H4 (cell line): Measurements from ENCODE around the gene IGSF21. TPM values are rescaled to one million over a fixed set of nuclear protein-coding genes. Genes with fewer than 3 reads are reported as not detected.
A peak's percentile ranks its signal among the peaks of the same experiment; 100 is the strongest.

Experiments used
- DNase-seq: peaks from one replicate; pipeline ENCODE4 v3.0.0-alpha.2; 2015; ENCODE audit warnings: low spot score
- total RNA-seq: library from RNA; depleted of rRNA; stranded (reverse); fragments of >200 nt; shearing (Covaris generic); gene quantifications from 2 replicates; pipeline ENCODE4 v1.2.3, GENCODE V29; 2014

The IGSF21 gene
- total RNA-seq, 1 experiment from 2014 or later, result not detected

DNA sequence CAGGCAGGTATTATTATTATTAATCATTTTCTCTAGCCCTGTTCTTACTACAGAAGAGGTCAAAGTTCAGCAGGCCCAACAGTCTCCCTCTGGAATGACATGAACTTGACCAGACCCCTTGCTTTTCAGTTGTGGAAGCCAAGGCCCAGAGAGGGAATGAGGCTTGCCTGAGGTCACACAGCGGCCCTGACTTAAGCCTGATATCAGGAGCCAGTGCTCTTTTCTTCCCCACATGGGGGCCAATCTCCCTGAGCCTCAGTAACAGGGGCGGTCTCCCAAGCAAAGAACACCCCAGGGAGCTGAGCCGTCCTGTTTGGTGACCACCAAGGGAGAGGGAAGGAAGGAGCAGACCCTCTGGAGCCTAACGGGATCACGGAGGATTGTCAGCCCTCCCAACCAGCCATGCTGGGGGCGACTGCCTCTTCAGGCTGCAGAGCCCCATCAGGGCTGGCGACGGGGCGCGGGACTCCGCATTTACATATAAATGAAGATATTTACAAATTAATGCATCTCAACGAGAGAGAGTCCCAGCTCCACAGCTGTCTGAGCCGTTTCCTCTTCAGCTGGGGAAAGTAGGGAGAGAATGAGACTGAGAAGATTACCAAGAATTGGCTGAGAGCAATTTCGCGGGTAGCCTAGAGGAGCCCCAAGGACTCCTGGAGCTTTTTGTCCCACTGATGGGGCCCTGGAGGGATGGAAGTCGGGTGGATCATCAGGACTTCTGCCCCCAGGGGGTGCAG is 187.0 kb downstream of the IGSF21 start:
- no peak for DNase-seq

DNA sequence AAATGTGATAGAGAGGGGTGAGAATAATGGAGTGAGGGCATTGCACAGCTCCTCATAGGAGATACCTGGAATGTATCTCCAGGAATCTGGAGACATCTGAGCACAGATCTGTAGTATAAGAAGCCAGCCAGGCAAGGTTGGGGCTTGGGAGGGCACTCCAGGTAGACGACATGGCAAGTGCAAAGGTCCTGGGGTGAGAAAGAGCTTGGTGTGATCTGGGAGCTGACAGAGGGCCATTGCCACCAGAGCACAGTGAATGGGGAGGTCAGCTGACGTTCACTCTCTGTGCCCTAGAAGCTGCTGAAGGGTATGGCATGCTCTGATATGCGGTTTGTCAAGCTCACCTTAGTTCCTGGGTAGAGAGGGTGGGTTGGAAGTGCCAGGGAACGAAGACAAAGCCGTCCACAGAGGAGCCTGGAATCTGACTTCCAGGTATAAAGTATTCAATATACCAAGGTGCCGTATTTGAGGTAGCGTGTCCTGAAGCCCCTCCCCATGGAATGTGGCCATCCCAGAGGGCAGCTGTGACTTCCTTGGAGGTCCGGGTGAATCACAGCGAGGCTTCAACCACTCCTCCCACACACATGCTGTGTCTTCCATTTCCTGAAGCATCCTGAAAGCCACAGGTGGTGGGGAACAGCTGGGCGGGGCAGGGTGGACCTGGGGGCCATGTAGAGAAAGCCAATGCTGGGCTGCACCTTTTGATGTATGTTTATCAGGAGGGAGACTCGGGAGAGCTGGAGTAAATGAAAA is 190.5 kb downstream of the IGSF21 start:
- no peak for DNase-seq

DNA sequence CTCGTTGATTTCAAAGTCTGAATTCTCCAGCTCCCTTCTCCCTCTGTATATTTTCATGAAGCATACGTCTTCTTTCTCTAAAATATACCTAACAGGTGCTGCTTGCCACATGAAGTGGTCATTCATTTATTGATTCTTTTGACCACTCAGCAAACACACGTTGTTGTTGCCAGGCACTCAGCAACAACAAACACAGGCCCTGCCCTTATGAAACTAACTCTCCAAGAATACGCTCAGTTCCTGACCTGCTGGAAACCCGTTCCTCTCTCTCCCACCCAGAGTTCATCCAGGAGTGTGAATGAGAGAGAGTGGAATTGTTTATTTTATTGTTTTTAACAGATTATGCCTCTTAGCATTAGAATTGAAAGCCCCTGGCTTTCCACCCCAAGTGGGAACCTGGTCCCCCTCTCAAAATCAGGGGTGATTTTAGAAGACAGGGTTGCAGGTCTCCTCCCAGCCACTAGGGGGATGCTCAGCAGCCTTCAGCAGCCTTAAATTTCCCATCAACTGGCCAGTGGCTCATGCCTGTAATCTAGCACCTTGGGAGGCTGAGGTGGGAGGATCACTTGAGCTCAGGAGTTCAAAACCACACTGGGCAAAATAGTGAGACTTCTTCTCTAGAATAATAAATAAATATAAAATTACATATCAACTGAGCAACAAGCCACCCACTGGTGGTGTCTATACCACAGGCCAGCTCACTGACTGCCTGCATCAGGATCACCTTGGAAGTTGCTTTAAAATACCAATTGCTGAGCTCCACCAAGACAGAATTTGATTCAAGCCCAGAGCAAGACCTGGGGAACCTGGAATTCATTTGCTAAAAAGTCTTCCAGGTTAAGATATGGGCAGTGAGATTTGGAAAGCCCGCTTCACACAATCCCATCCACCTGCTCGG is 192.1 kb downstream of the IGSF21 start:
- no peak for DNase-seq

- no peak for DNase-seq
These were observed 192.8 kb downstream of the IGSF21 start for GRCh38 chr1:18300376-18300775.

DNA sequence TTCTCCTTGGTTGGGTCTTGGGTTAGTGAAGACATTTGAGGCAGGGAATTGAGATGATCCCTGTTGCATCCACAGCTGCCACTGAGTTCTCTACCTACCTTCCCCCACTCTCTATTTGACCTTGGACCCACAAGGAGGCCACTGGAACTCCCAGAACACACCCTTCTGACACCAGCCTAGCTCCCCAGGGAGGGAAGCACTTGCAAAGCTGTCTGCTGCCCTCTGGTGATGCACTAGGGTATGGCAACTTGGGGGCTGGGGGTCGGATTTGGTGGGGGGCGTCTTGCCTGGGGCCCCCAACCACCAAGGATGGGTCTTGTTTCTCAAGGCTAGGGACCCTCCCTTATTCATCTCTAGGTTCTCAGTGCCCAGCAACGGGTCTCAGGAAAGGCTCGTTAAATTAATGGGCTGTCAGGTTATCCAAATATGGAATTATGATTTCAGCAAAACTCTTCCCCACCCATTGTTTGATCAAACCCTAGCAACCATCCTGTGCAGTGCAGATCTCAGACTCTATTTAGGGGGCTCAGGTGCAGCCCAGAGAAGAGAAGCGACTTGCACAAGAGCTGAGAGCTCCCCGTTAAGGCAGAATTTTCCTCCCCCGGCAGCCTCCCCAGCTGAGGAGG is 195.3 kb downstream of the IGSF21 start:
- DNase-seq, result no peak

GRCh38 chr1:18304151-18304869 is 196.7 kb downstream of the IGSF21 start:
- DNase-seq, result no peak

DNA sequence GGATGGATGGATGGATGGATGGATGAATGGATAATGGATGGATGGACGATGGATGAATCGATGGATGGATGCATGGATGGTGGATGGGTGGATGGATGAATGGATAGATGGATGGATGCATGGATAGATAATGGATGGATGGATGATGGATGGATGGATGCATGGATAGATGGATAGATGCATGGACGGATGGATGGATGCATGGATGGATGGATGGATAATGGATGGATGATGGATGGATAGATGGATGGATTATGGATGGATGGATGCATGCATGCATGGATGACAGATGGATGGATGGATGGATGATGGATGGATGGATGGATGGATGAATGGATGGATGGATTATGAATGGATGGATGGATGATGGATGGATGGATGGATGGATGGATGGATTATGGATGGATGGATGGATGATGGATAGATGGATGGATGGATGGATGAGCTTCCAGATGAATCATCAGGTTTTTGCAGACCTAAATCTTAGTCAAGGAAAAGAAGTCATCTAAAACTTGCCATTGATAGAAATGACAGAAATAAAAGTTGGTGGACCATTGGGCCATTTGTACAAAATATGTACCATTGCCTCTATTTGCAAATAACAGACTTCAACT is 197.7 kb downstream of the IGSF21 start:
- DNase-seq, result no peak

GRCh38 chr1:18307329-18307898 is 199.8 kb downstream of the IGSF21 start:
- DNase-seq, result no peak

DNA sequence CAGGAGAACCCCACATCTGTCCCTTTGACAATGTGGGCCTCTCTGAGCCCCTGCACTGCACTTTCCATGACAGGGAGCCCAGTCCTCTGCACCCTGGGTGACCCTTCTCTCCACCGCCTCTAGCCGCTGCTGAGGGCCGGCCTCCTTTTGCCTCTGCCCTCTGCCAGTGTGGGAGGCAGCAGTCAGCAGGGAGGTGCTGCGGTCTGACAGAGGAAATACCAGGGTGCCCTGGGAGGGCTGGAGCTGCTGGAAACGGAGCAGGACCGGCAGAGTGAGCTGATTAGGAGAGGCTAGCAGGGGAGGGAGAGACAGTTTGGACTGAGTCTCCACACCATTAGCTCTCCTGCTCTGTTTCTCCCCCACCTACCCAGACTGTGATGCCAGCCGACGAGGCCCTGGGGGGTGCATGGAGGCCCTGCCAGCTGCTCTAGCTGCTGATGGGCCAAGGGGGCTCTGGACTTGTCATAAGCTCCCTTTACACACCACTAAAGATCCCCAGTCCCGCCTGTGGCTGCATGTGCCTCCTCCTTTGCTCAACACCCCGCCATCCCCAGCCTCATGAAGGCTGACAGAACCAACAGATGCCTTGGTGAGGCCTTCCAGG is 202.1 kb downstream of the IGSF21 start:
- DNase-seq, result peak; percentile 20

DNA sequence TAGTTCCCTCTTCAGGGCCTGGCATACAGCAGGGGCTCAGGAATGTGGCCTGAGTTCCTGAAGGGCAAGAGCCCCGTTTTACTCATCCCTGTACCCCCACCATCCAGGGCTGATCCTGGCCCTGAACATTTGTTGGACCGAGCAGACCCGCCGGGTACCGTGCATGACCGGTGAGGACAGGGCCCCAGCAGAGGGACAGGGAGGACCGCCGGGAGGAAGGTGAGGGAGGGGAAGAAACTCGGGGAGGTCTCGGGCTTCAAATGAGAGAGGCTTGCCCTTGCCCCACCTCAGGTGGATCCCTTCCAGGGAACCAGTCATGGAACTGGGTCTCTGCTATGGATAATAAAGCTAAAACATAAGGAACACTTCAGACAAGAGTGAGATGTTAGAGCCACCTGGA is 205.4 kb downstream of the IGSF21 start:
- no peak for DNase-seq

GRCh38 chr1:18313523-18313922 is 205.9 kb downstream of the IGSF21 start:
- DNase-seq, result no peak

- DNase-seq, result no peak
These were observed 206.8 kb downstream of the IGSF21 start for GRCh38 chr1:18314399-18314798.

- no peak for DNase-seq
These were observed 207.9 kb downstream of the IGSF21 start for GRCh38 chr1:18315449-18315848.

- no peak for DNase-seq
These were observed 209.2 kb downstream of the IGSF21 start for GRCh38 chr1:18316764-18317163.

- DNase-seq, result no peak
These were observed 211.5 kb downstream of the IGSF21 start for GRCh38 chr1:18319099-18319498.

GRCh38 chr1:18320051-18320450 is 212.5 kb downstream of the IGSF21 start:
- DNase-seq, result no peak

- no peak for DNase-seq
These were observed 214.9 kb downstream of the IGSF21 start for GRCh38 chr1:18322368-18323032.

DNA sequence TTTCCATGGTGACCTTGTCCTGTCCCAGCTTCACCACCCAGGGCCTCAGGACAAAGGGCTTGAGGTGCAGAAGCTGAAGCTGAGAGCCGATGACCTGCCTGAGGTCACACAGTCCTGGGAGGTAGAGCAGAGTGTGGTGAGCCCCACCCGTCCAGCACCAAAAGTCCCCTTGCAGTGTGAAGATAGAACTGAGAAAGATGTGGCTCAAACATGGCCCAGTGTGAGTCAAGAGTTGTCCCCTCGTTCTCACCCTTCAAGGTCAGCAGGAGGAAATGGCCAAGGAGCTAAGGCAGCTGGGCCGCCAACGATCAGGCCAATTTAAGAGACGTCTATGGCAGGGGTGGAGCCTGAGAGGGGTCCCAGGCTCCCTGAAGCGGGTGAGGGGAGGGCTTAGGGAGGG is 215.7 kb downstream of the IGSF21 start:
- DNase-seq, result no peak

DNA sequence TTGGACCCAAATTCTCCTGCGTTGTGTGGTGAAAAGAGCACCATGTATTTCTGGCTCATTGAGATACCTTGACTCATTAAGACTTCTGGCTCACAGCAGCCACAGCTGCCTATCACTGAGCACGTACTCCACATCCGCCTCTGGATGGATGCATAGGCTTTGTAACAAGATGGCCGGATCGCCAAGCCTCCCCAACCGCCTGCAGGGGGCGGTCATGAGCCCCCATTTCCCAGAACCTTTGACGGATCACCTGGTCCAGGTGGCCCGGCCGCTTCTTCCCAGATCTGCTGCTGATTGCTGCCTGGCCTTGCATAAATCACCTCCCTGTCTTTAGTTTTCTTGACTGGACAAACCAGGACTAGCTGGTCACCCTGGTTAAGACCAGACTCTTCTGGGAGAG is 216.6 kb downstream of the IGSF21 start:
- DNase-seq, result no peak
